DOHH2 (cell line): ENCODE data around the gene SAMD5.

Experiments used
- EZH2phosphoT487 ChIP-seq: fragments of 200-600 bp; sonication (generic); IDR thresholded peaks from 2 replicates; pipeline ENCODE4 v1.6.1; 2017; ENCODE audit warnings: borderline replicate concordance, mild to moderate bottlenecking, antibody characterized with exemption, low read length, moderate library complexity, mixed read lengths
- TF ChIP-seq, protein P1 (sequence below): fragments of 200-600 bp; sonication (generic); IDR thresholded peaks from one replicate; pipeline ENCODE4 v1.5.1; 2014; ENCODE audit warnings: antibody characterized with exemption, mild to moderate bottlenecking, low read depth, low read length; ENCODE audit not compliant: poor library complexity, severe bottlenecking

- TF ChIP-seq, protein P1, sequence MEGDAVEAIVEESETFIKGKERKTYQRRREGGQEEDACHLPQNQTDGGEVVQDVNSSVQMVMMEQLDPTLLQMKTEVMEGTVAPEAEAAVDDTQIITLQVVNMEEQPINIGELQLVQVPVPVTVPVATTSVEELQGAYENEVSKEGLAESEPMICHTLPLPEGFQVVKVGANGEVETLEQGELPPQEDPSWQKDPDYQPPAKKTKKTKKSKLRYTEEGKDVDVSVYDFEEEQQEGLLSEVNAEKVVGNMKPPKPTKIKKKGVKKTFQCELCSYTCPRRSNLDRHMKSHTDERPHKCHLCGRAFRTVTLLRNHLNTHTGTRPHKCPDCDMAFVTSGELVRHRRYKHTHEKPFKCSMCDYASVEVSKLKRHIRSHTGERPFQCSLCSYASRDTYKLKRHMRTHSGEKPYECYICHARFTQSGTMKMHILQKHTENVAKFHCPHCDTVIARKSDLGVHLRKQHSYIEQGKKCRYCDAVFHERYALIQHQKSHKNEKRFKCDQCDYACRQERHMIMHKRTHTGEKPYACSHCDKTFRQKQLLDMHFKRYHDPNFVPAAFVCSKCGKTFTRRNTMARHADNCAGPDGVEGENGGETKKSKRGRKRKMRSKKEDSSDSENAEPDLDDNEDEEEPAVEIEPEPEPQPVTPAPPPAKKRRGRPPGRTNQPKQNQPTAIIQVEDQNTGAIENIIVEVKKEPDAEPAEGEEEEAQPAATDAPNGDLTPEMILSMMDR, result no peak
- TF ChIP-seq EZH2phosphoT487, result no peak
Observed at GRCh38 chr6:147547369-147547902, 38.9 kb downstream of the SAMD5 start.
